A549 (cell line): Measurements from ENCODE around the gene TTLL3. TPM values are rescaled to one million over a fixed set of nuclear protein-coding genes. Genes with fewer than 3 reads are reported as not detected.
A peak's percentile ranks its signal among the peaks of the same experiment; 100 is the strongest.

ENCODE experiments used
- ATAC-seq, 2 experiments: fragments of 200-7000 bp in 1 of 2; fragments of >200 bp in 1 of 2; cut with Nextera tagmentation in 1 of 2; cut with Tn5 transposase in 1 of 2; 3 replicates each; pipeline versions ENCODE4 v1.8.0 to v1.9.1; 2018 to 2020; ENCODE audit warnings: mild to moderate bottlenecking in 1 of 2, moderate library complexity in 1 of 2
- CTCF ChIA-PET: fragments of 300-600 bp; sonication (Branson Sonifier 250); formaldehyde crosslinking; extraction: SDS; loops from one replicate; lab custom pipeline; 2021; ENCODE audit warnings: antibody characterized with exemption, inconsistent platforms; lab: Yijun Ruan, JAX
- POLR2A ChIA-PET: fragments of 350-600 bp; formaldehyde crosslinking; extraction: SDS; loops from one replicate; lab custom pipeline; 2021; ENCODE audit warnings: antibody characterized with exemption, inconsistent platforms; lab: Yijun Ruan, JAX
- DNase-seq, 2 experiments: peaks; one replicate each; pipeline versions ENCODE4 v3.0.0 to v3.0.0-alpha.2; 2011 to 2016; ENCODE audit warnings: low read depth in 1 of 2, low spot score in 1 of 2
- FAIRE-seq: peaks from 2 replicates; lab custom pipeline; 2011; peaks lifted over from hg19 to GRCh38; lab: Jason Lieb, UNC
- H3K27ac ChIP-seq, 2 experiments: fragments of >200 bp; sonication (Bioruptor Twin); formaldehyde crosslinking; 3 replicates each; pipeline ENCODE4 v1.5.1; 2016 to 2017
- H3K4me1 ChIP-seq: fragments of >200 bp; sonication (Bioruptor Twin); formaldehyde crosslinking; 3 replicates; pipeline ENCODE4 v1.6.1; 2016
- H3K4me2 ChIP-seq: fragments of >200 bp; sonication (Bioruptor Twin); formaldehyde crosslinking; 3 replicates; pipeline ENCODE4 v1.6.1; 2016
- H3K4me3 ChIP-seq: fragments of >200 bp; sonication (Bioruptor Twin); formaldehyde crosslinking; 3 replicates; pipeline ENCODE4 v1.5.1; 2016
- H3K9me3 ChIP-seq: fragments of >200 bp; sonication (Bioruptor Twin); formaldehyde crosslinking; 3 replicates; pipeline ENCODE4 v1.6.1; 2016
- CBX2 ChIP-seq: fragments of 200-600 bp; sonication (generic); IDR thresholded peaks from 2 replicates; pipeline ENCODE4 v1.6.1; 2016; ENCODE audit warnings: low read depth, mild to moderate bottlenecking, borderline replicate concordance
- CBX8 ChIP-seq: fragments of 200-600 bp; sonication (generic); IDR thresholded peaks from 2 replicates; pipeline ENCODE4 v1.6.1; 2016
- CEBPB ChIP-seq, 2 experiments: fragments of >200 bp in 1 of 2; sonication (Bioruptor Twin) in 1 of 2; formaldehyde crosslinking in 1 of 2; IDR thresholded peaks; 2 replicates each; pipeline ENCODE4 v1.6.1; 2012 to 2016
- CHD4 ChIP-seq: fragments of 200-600 bp; sonication (generic); IDR thresholded peaks from 2 replicates; pipeline ENCODE4 v1.6.1; 2016; ENCODE audit warnings: antibody characterized with exemption, mild to moderate bottlenecking, borderline replicate concordance
- EP300 ChIP-seq, 2 experiments: fragments of >200 bp; sonication (Bioruptor Twin); formaldehyde crosslinking; IDR thresholded peaks; 2 replicates in 1 of 2; 3 replicates in 1 of 2; pipeline ENCODE4 v1.6.1; 2016 to 2017
- KDM5A ChIP-seq: fragments of 200-600 bp; sonication (generic); IDR thresholded peaks from 2 replicates; pipeline ENCODE4 v1.6.1; 2016; ENCODE audit warnings: antibody characterized with exemption, mild to moderate bottlenecking
- MAFK ChIP-seq: fragments of 450-650 bp; IDR thresholded peaks from 2 replicates; pipeline ENCODE4 v1.6.1; 2014; ENCODE audit not compliant: partially characterized antibody
- MAZ ChIP-seq: fragments of 150-350 bp; IDR thresholded peaks from 2 replicates; pipeline ENCODE4 v1.6.1; 2014; ENCODE audit warnings: antibody characterized with exemption, low read depth, low read length, borderline replicate concordance
- NFE2L2 ChIP-seq: fragments of 150-350 bp; conservative IDR thresholded peaks from 2 replicates; pipeline ENCODE4 v1.6.1; 2014; ENCODE audit warnings: low read length
- NPAS2 ChIP-seq: fragments of 250-450 bp; sonication (Bioruptor Pico); IDR thresholded peaks from 2 replicates; pipeline ENCODE4 v1.8.0; 2022; ENCODE audit warnings: mild to moderate bottlenecking, moderate library complexity, borderline replicate concordance
- PHF8 ChIP-seq: fragments of 200-600 bp; sonication (generic); IDR thresholded peaks from 2 replicates; pipeline ENCODE4 v1.6.1; 2016; ENCODE audit warnings: low read depth, mild to moderate bottlenecking, antibody characterized with exemption, moderate library complexity, borderline replicate concordance
- POLR2AphosphoS2 ChIP-seq: conservative IDR thresholded peaks from 2 replicates; pipeline ENCODE4 v1.6.1; 2012; ENCODE audit warnings: low read length, improper control_type of control experiment, inconsistent platforms
- RCOR1 ChIP-seq: fragments of 150-350 bp; IDR thresholded peaks from 2 replicates; pipeline ENCODE4 v1.6.1; 2014; ENCODE audit warnings: antibody characterized with exemption, low read length, low read depth
- RFX5 ChIP-seq: fragments of 450-650 bp; IDR thresholded peaks from 2 replicates; pipeline ENCODE4 v1.7.1; 2014; ENCODE audit warnings: antibody characterized with exemption, mild to moderate bottlenecking, moderate library complexity
- ZSCAN20 ChIP-seq: fragments of 250-450 bp; sonication (Bioruptor Pico); IDR thresholded peaks from 2 replicates; pipeline ENCODE4 v1.8.0; 2022; ENCODE audit warnings: mild to moderate bottlenecking, moderate library complexity
- WGBS: methylation state at CpG from one replicate; pipeline ENCODE4 v1.1.6; 2017; ENCODE audit errors: missing lambda C conversion rate; 5-methylcytosine and 5-hydroxymethylcytosine counted together
- polyA plus RNA-seq, 4 experiments: library from polyadenylated mRNA; depleted of rRNA in 3 of 4; stranded (reverse); fragments of >200 nt; fragmentation: RNase III in 1 of 4; extraction: RNeasy Plus Mini Kit Qiagen cat#74134 plus additional on column Dnase treatment in 1 of 4; gene quantifications; 2 replicates in 3 of 4; 3 replicates in 1 of 4; pipeline ENCODE4 v1.2.3, GENCODE V29; 2011 to 2017
- TF ChIP-seq, protein P1 (sequence below): fragments of 150-350 bp; IDR thresholded peaks from 2 replicates; pipeline ENCODE4 v1.6.1; 2014; ENCODE audit warnings: low read depth, mild to moderate bottlenecking, low read length
- TF ChIP-seq, protein P2 (sequence below): fragments of >200 bp; sonication (Bioruptor Twin); formaldehyde crosslinking; IDR thresholded peaks from 3 replicates; pipeline ENCODE4 v1.5.1; 2016
- TF ChIP-seq, protein P3 (sequence below): fragments of 450-650 bp; IDR thresholded peaks from 2 replicates; pipeline ENCODE4 v1.6.1; 2014; ENCODE audit warnings: antibody characterized with exemption

The TTLL3 gene
- polyA plus RNA-seq, 2 of the 4 experiments (the other 2 are of a cell fraction): 10.3 to 13.0 TPM

DNA sequence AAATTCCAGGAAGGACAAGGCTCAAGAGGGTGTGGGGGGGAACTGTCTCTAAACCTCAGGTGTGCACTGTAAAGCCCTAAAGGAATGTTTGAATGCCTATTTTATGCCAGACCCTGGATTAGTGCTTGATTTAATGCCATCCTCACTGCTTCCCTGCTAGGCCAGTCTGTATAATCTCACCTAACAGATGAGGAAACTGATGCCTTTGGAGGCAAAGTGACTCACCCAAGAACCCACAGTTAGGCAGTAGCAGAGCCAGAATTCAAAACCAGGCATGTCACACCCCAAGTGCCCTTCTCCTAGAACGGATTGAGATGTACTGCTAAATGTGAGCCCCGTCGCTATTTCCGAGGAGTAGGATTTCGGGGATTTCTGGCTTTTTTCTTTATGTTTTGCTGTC, 48.1 kb upstream of the TTLL3 start:
- Histone ChIP-seq H3K9me3 (no peaks in the 10 kb centered on the region), H3K4me3 (no peak overlapping the region), H3K4me2 (no peak overlapping the region), H3K27ac (no peak overlapping the region), H3K4me1 (no peaks in the 10 kb centered on the region)
- TF ChIP-seq POLR2AphosphoS2 (no peak), EP300 (IDR thresholded peaks at IDR 0.05) (no peak), MAZ (no peak), NFE2L2 (no peak), RFX5 (no peak), CHD4 (no peak), CBX2 (no peak), CBX8 (no peak)
- TF ChIP-seq, protein P1, sequence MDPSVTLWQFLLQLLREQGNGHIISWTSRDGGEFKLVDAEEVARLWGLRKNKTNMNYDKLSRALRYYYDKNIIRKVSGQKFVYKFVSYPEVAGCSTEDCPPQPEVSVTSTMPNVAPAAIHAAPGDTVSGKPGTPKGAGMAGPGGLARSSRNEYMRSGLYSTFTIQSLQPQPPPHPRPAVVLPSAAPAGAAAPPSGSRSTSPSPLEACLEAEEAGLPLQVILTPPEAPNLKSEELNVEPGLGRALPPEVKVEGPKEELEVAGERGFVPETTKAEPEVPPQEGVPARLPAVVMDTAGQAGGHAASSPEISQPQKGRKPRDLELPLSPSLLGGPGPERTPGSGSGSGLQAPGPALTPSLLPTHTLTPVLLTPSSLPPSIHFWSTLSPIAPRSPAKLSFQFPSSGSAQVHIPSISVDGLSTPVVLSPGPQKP: no peak
- TF ChIP-seq, protein P2, sequence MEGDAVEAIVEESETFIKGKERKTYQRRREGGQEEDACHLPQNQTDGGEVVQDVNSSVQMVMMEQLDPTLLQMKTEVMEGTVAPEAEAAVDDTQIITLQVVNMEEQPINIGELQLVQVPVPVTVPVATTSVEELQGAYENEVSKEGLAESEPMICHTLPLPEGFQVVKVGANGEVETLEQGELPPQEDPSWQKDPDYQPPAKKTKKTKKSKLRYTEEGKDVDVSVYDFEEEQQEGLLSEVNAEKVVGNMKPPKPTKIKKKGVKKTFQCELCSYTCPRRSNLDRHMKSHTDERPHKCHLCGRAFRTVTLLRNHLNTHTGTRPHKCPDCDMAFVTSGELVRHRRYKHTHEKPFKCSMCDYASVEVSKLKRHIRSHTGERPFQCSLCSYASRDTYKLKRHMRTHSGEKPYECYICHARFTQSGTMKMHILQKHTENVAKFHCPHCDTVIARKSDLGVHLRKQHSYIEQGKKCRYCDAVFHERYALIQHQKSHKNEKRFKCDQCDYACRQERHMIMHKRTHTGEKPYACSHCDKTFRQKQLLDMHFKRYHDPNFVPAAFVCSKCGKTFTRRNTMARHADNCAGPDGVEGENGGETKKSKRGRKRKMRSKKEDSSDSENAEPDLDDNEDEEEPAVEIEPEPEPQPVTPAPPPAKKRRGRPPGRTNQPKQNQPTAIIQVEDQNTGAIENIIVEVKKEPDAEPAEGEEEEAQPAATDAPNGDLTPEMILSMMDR: no peak
- WGBS: 93% methylated on average over 5 of the region's 5 CpGs
- ATAC-seq (no peak), DNase-seq (no peak), FAIRE-seq (no peak)
- ChIA-PET POLR2A (no interaction called here), CTCF (interaction anchor here (1.3 to 1.5 kb wide), 2 partner anchors 29 to 185 kb away, joined by 3 to 4 read pairs; no protein-coding TSS in a partner anchor)

DNA sequence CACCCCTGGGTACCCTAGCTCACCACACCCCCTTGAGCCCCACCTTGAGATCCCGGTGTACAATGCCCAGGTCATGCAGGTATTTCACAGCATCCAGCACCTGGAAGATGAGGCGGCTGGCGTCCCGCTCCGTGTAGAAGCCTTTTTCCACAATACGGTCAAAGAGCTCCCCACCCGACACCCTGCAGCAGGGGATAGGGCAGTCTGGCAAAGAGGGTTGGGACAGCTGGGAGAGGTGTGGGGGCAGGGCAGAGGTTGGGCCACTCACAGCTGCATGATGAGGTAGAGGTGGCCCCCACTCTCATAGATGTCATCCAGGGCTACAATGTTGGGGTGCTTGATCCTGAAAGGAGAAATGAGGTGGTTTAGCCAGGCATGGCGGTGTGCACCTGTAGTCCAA, 47.2 kb upstream of the TTLL3 start:
- FAIRE-seq: no peak
- H3K4me3 ChIP-seq: no peak overlapping the region
- no peaks in the 10 kb centered on the region for H3K9me3 ChIP-seq
- peaks cover 3% of the 10 kb centered on the region; the same call in 2 of the 3 replicates for H3K4me1 ChIP-seq
- H3K4me2 ChIP-seq: no peak overlapping the region
- TF ChIP-seq RCOR1 (no peak), KDM5A (no peak), MAFK (no peak)
- ChIA-PET CTCF (interaction anchor here (0.9 to 1.9 kb wide), 4 partner anchors 30 to 184 kb away, joined by 3 to 6 read pairs (median 4); no protein-coding TSS in a partner anchor), POLR2A (interaction anchor here (0.8 kb wide), 1 partner anchor 14 kb away, joined by 3 read pairs; no protein-coding TSS in a partner anchor)
- H3K27ac ChIP-seq: no peak overlapping the region
- no peak for DNase-seq
- 96% methylated on average over 8 of the region's 8 CpGs for WGBS
- ATAC-seq: no peak

DNA sequence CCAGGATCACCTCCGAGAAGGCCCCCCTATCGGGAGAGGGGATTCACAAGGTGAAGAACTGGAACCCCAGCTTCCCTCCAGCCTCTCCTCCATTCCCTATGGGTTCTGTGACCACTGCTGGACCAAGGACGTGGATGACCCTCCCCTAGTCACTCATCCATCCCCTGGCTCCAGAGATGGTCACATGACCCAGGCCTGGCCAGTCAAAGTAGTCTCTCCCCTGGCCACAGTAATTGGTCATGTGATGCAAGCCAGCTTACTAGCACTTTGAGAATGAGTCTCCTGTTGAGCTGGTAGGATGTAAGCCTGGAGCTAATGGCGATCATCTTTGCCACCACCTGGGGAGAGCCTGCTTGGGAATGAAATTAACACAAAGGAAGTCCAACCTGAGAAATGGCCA, 44.2 kb upstream of the TTLL3 start:
- 90% methylated on average over 4 of the region's 4 CpGs for WGBS
- 0 out of 6 replicates have a peak, but pooled peaks of 1 of the 2 experiments have one; percentile 7 for ATAC-seq
- CTCF ChIA-PET: interaction anchor here (0.6 to 2.2 kb wide), 6 partner anchors 8 to 181 kb away, joined by 3 to 6 read pairs (median 3); no protein-coding TSS in a partner anchor
- H3K4me2 ChIP-seq: no peak overlapping the region
- no peak for FAIRE-seq
- no peak overlapping the region for H3K4me3 ChIP-seq
- H3K9me3 ChIP-seq: no peaks in the 10 kb centered on the region
- TF ChIP-seq, protein P3, sequence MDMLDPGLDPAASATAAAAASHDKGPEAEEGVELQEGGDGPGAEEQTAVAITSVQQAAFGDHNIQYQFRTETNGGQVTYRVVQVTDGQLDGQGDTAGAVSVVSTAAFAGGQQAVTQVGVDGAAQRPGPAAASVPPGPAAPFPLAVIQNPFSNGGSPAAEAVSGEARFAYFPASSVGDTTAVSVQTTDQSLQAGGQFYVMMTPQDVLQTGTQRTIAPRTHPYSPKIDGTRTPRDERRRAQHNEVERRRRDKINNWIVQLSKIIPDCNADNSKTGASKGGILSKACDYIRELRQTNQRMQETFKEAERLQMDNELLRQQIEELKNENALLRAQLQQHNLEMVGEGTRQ: peak; percentile 89
- TF ChIP-seq CEBPB (IDR thresholded peaks at IDR 0.05) (no peak), CBX8 (no peak), NPAS2 (CRISPR knock-in tag) (no peak), ZSCAN20 (CRISPR knock-in tag) (no peak), PHF8 (no peak)
- TF ChIP-seq, all 56 proteins: peak for 1
- DNase-seq: no peak
- POLR2A ChIA-PET: interaction anchor here (1.2 kb wide), 1 partner anchor 16 kb away, joined by 5 read pairs; the partner anchor contains the start of gene OGG1
- Histone ChIP-seq H3K27ac (no peak overlapping the region), H3K4me1 (peaks cover 26% of the 10 kb centered on the region)
